HUDEP-2 (cell line): ENCODE results near the gene EBF4.
A peak's percentile ranks its signal among the peaks of the same experiment; 100 is the strongest.
"Not testable (repeated sequence)": the region's sequence is repeated elsewhere in the genome, so short reads cannot be mapped to it uniquely, and the experiment has no call there.

Source experiments
- DNase-seq, 76 experiments: peaks; one replicate each; lab custom pipeline; 2025; ENCODE audit not compliant: unreplicated experiment in 76 of 76; lab: John Stamatoyannopoulos, UW

Gene EBF4

GRCh38 chr20:2672446-2672845, 20.1 kb upstream of the EBF4 start:
- no peak for DNase-seq

GRCh38 chr20:2673453-2673852, 19.1 kb upstream of the EBF4 start:
- no peak for DNase-seq

DNA sequence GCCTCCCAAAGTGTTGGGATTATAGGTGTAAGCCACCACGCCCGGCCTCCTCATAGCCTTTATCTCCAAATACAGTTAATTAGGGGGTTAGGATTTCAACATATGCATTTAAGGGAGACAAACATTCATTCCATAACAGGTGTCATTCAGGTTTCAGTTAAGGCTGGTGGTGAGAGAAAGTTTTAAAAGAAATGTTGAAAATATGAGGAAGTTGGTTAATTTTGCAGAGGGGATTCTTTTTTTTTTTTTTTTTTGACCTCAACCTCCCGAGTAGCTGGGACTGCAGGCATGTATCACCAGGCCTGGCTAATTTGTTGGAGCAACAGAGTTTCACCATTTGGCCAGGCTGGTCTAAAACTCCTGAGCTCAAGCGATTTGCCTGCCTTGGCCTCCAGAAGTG, 12.5 kb upstream of the EBF4 start:
- DNase-seq: no peak

GRCh38 chr20:2682040-2682439, 10.5 kb upstream of the EBF4 start:
- not testable (repeated sequence) for DNase-seq

- DNase-seq: not testable (repeated sequence)
These were observed 7.8 kb upstream of the EBF4 start for GRCh38 chr20:2684817-2685216.

DNA sequence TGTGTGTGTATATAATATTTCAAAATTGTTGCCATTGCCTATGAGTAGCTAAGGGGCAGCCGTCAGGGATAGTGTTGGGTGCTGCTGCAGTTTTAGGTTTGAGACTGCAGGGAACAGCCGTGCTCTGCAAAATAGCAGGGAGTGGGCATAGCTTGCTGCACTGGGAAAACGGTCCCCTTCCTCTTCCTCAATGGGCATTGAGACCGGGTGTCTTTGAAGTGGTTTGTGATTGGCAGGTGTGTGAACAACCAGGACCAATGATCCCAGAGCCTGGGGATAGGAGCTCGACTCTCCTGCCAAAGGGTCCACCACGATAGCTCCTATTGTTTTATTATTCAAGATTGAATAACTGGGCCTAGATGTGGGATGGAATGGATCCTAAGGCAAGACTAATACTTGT, 5.1 kb upstream of the EBF4 start:
- DNase-seq: no peak

DNA sequence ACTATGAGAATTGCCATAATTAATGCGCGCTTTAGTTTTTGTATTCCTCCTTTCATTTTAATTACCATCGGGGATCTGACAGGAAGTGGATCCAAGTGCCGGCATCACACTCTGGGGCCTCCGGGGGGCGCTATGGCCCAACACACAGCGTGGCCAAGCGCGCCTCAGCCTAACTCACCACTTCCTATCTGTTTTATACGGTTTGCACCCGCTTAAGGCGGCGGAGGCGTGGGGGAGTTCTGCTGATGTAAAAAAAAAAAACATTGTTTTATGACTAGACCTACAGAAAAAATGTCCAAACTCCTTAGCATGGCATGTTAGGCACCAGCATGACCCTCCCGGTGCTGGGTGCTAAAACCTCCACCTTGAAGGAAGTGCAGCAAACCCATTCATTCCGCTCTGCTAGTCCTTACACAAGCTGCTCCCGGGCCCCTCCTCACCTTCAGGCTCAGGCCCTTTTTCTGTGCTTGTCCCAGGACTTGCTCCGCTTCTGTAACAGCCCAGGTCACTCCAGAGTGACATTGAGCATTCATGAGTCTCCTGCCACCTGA, 4.5 kb upstream of the EBF4 start:
- peak in 61 of 76 experiments; percentile 2 to 79 (median 44) for DNase-seq

DNA sequence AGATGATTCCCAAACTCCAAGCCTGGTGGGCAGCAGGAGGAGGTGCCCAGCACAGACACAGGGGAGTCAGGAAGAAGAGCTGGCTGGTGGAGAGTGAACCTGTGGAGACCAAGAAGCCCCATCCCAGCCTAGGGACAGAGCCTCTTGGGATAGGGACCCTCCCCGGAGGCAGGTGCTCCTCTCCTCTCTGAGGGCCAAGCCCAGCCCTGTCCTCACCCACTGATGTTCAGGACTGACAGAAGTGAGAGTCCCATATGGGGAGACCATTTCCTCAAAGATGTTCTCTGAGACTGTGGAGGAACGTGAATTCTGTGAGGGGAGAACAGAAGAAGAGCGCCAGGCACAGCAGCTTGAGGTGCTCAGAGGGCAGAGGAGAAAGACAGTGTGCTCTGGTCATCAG, 2.4 kb upstream of the EBF4 start:
- DNase-seq: no peak

DNA sequence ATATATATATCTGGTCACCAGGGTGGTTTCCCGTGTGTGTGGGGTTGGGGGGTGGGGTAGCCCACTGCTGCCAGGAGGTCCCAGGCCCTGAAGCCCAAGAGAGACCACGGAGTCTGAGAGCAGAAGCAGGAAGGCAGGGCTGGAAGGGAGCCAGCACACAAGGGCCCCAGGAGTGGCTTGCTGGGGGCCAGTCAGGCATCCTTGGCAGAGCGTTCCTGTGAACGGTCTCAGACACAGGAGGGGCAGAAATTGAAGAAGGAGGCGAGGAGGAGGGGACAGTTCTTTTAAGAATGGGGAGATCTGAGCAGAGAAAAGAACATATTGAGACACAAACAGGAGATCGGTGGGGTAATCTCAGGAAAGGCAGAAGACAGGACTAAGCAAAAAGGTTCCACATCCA, 1.9 kb upstream of the EBF4 start:
- no peak for DNase-seq

- no peak for DNase-seq
These were observed 1.5 kb upstream of the EBF4 start for GRCh38 chr20:2691127-2691526.

DNA sequence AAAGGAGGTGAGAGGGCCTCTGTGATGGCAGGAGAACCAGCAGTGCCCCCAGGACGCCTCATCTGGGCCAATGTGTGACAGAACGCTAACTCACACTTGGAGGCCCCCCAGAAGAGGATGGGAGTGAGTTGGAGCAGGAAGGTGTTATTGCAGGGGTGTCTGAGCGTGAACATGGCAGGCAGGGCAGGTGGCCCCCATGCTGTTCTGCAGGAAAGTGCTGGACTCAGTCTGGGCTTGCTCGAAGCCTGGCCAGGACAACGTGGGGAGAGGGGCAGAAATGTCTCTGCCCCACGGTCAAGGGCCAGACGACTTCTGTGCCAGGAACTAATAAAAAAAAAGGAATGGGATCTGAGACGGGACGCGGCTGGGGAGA, 931 bp upstream of the EBF4 start:
- no peak for DNase-seq

DNA sequence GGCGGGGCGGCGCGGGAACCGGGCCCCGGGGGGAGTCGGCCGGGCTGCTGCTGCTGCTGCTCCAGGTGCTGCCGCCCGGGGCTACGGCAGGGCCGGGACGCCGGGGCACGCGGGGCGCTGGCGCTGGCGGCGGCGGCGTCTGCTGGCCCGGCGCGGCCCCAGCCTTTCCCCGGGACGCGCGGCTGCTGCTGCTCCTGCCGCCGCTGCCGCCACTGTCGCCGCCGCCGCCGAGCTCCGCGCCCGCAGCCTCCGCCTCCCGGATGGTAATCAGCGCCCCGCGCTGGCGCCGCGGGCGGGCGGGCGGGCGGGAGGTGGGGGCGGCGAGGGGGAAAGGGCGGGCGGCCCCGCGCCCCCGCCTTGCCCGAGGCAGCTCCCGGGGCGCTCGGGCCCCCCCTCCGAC, 306 bp downstream of the EBF4 start:
- DNase-seq: no peak

- DNase-seq: no peak
These were observed 867 bp downstream of the EBF4 start for GRCh38 chr20:2693286-2694007.

DNA sequence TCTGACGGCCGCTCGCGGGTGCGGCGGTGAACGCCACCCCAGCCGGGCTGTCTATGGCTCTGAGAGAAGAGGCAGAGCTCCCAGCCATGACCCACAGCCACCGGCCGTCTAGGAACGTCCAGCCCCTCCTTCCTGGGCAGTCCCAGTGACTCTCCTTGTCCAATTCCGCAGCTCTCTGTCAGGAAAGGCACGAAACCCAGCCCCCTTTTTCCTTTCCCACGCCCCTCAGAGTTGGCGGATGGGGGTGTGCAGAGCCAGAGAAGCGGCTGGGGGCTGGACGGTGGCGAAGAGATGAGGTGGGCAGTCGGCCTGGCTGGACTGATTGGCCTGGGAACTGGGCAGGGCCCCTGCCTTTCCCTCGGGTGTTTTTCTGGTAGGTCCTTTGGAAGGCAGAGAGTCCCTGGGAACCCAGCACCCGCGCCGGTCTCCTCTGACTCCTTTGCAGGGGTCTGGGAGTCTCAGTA, 1.5 kb downstream of the EBF4 start:
- no peak for DNase-seq

GRCh38 chr20:2694519-2694918, 1.9 kb downstream of the EBF4 start:
- no peak for DNase-seq

DNA sequence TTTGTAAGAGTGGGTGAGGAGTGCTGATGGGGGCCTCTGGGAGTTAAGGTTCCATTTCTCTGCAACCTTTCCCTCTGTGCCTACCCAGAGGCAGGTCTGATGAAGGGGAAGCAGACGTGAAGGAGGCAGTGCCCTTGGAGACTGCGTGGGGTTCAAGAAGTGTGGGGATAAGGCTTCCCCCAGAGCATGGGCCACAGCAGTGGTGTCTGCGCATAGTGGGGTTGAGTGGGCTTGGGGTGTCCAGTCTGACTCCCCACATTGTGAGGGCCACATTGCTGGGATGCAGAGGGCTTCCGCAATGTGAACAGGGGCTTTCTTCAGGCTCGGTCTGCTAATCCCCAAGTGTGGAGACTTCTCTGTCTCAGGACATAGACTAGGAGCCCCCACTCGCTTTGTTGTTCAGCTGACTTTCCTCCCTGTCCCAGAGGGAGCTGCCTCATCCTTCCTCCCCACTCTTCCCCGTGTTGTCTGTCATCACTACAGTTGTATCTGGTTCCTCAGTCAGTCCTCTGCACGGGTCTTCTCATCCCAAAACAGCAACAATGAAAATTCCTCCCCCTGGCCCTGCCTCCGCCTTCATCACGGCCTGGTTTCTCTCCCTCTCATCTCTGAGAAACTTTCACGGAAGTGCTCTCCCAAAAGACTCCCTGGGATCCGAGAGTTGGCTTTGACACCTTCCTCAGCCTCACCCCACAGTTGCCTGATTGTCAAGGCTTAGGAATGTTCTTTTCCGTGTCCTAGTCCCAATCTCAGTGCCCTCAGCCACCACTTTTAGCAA, 2.8 kb downstream of the EBF4 start:
- DNase-seq: no peak

- DNase-seq: not testable (repeated sequence)
These were observed 3.5 kb downstream of the EBF4 start for GRCh38 chr20:2695984-2696525.

- no peak for DNase-seq
These were observed 4.1 kb downstream of the EBF4 start for GRCh38 chr20:2696646-2697045.

GRCh38 chr20:2697768-2698167, 5.2 kb downstream of the EBF4 start:
- DNase-seq: no peak

DNA sequence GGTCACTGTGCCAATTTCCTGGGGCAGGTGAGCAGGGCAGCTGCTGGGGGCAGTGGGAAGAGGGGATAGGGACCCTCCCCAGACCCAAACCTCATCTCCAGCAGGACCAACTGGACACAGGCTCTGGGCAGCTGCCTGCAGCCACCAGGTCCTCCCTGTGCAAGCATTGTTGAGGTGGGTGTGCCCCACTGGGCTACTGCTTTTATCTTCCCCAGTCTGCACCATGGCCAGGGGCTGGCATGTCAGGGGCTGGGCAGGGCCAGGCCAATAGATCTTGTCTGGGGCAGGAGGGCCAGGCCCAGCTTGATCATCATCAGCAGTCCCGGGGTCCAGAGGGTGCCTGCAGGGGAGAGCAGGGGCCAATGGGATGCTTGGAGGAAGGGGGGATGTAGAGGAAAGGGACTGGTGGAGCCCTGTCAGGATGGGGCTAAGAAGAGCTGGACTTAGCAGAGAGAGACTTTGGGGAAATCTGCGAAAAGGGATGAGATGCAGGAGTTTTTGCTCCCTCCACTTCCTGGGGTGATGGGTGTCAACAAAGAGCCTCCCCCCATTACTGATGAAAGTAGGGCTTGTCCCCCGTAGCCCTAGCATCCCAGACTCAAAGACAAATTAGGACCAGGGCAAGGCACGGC, 5.7 kb downstream of the EBF4 start:
- no peak for DNase-seq

DNA sequence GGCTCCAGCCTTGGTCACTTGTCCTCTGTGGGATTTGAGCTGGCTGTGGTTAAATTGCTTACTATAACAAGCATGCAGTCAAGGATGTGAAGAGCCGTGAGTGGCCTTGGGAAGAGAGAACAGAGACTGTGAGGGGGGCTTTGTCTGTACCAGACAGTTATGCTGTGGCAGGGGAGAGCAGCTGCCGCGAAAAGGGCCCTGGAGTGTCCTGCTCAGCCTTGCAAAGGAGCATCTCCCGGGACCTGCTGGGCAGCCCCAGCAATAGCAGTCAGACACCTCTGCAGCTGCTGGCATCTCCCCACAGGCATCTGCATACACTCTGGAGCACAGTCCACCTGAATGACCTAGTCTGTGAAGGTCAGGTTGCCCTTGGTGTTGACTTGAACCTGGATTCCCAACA, 6.3 kb downstream of the EBF4 start:
- no peak for DNase-seq
